GM12878 (cell line): ENCODE results near the gene TCERG1L. TPM values are rescaled to one million over a fixed set of nuclear protein-coding genes. Genes with fewer than 3 reads are reported as not detected.

Experiments used
- ATAC-seq: fragments of 200-7000 bp; cut with Tn5 transposase; 3 replicates; pipeline ENCODE4 v1.9.1; 2020; ENCODE audit warnings: mild to moderate bottlenecking, moderate library complexity
- BruUV-seq: library from RNA; stranded (reverse); fragments of 400-500 nt; replicated peaks from 2 replicates; lab custom pipeline; 2021; lab: Mats Ljungman, UMichigan
- CTCF ChIA-PET: fragments of 300-600 bp; sonication (Branson Sonifier 250); formaldehyde crosslinking; extraction: SDS; loops from one replicate; lab custom pipeline; 2021; ENCODE audit warnings: inconsistent platforms; lab: Yijun Ruan, JAX
- POLR2A ChIA-PET: fragments of 350-600 bp; formaldehyde crosslinking; extraction: SDS; loops from one replicate; lab custom pipeline; 2021; ENCODE audit warnings: inconsistent platforms; lab: Charles Lee
- RAD21 ChIA-PET: fragments of 300-600 bp; sonication (Branson Sonifier 250); formaldehyde crosslinking; loops from one replicate; lab custom pipeline; 2023; ENCODE audit warnings: antibody characterized with exemption; ENCODE audit not compliant: unreplicated experiment; lab: Charles Lee
- SMC1A ChIA-PET: fragments of 300-600 bp; sonication (Branson Sonifier 250); formaldehyde crosslinking; loops from one replicate; lab custom pipeline; 2023; ENCODE audit not compliant: unreplicated experiment, uncharacterized antibody; lab: Charles Lee
- DNase-seq: peaks from one replicate; pipeline ENCODE4 v3.0.0-alpha.2; 2011; ENCODE audit warnings: low read depth, low spot score
- FAIRE-seq: peaks from 3 replicates; lab custom pipeline; 2011; peaks lifted over from hg19 to GRCh38; lab: Jason Lieb, UNC
- H2AFZ ChIP-seq: 2 replicates; pipeline ENCODE4 v1.6.0; 2011; ENCODE audit warnings: low read depth, low read length, control low read depth; ENCODE audit not compliant: control insufficient read depth
- H3K27ac ChIP-seq: 2 replicates; pipeline ENCODE4 v1.5.1; 2011; ENCODE audit warnings: control low read depth; ENCODE audit not compliant: control insufficient read depth, insufficient read depth
- H3K27me3 ChIP-seq, 2 experiments: replicated peaks in 1 of 2; 2 replicates each; pipeline versions ENCODE4 v1.6.0 to v1.6.1; 2011; ENCODE audit warnings: low read length in 1 of 2; ENCODE audit not compliant: control insufficient read depth in 2 of 2, insufficient read depth in 2 of 2
- H3K36me3 ChIP-seq, 2 experiments: 2 replicates each; pipeline ENCODE4 v1.5.1; 2011; ENCODE audit warnings: low read length in 1 of 2; ENCODE audit not compliant: control insufficient read depth in 2 of 2, insufficient read depth in 2 of 2
- H3K4me1 ChIP-seq: 2 replicates; pipeline ENCODE4 v1.6.1; 2011; ENCODE audit warnings: mild to moderate bottlenecking, low read length, moderate library complexity, mixed read lengths; ENCODE audit not compliant: control insufficient read depth, insufficient read depth
- H3K4me2 ChIP-seq: 2 replicates; pipeline ENCODE4 v1.6.0; 2011; ENCODE audit warnings: control low read depth; ENCODE audit not compliant: control insufficient read depth, insufficient read depth
- H3K4me3 ChIP-seq: fragments of 200-600 bp; sonication (generic); 2 replicates; pipeline ENCODE4 v1.5.1; 2016
- H3K79me2 ChIP-seq: 2 replicates; pipeline ENCODE4 v1.6.0; 2011; ENCODE audit warnings: low read length; ENCODE audit not compliant: control insufficient read depth, insufficient read depth
- H3K9ac ChIP-seq: 2 replicates; pipeline ENCODE4 v1.8.0; 2011; ENCODE audit warnings: low read length, control low read depth, mixed read lengths; ENCODE audit not compliant: control insufficient read depth, insufficient read depth
- H3K9me3 ChIP-seq: replicated peaks from 3 replicates; pipeline ENCODE4 v1.5.1; 2011; ENCODE audit warnings: mild to moderate bottlenecking, low read length; ENCODE audit not compliant: control insufficient read depth, insufficient read depth
- H4K20me1 ChIP-seq: 2 replicates; pipeline ENCODE4 v1.6.0; 2011; ENCODE audit not compliant: control insufficient read depth, insufficient read depth
- CREB1 ChIP-seq: IDR thresholded peaks from 2 replicates; pipeline ENCODE4 v1.6.1; 2012; ENCODE audit warnings: low read depth, mild to moderate bottlenecking, inconsistent platforms
- EED ChIP-seq: sonication (generic); IDR thresholded peaks from 2 replicates; pipeline ENCODE4 v1.6.1; 2016; ENCODE audit warnings: antibody characterized with exemption, low read depth
- FOXM1 ChIP-seq: IDR thresholded peaks from 2 replicates; pipeline ENCODE4 v1.6.1; 2012; ENCODE audit warnings: low read depth, mild to moderate bottlenecking, inconsistent platforms, low read length, moderate library complexity
- NFYB ChIP-seq: IDR thresholded peaks from 2 replicates; pipeline ENCODE4 v1.6.1; 2011; ENCODE audit warnings: low read depth, mild to moderate bottlenecking, low read length, improper control_type of control experiment, moderate library complexity; ENCODE audit not compliant: insufficient read depth
- PAX8 ChIP-seq: fragments of 450-650 bp; IDR thresholded peaks from 2 replicates; pipeline ENCODE4 v1.6.1; 2017; ENCODE audit warnings: mild to moderate bottlenecking, moderate library complexity
- TCF3 ChIP-seq: IDR thresholded peaks from 2 replicates; pipeline ENCODE4 v1.6.1; 2012; ENCODE audit warnings: low read depth, mild to moderate bottlenecking, low read length, borderline replicate concordance; ENCODE audit not compliant: insufficient read depth
- TCF7 ChIP-seq: IDR thresholded peaks from 2 replicates; pipeline ENCODE4 v1.6.1; 2014; ENCODE audit warnings: antibody characterized with exemption, borderline replicate concordance
- YY1 ChIP-seq: IDR thresholded peaks from 2 replicates; pipeline ENCODE4 v1.6.1; 2011; ENCODE audit warnings: low read depth, mild to moderate bottlenecking, low read length
- WGBS: methylation state at CpG from one replicate; pipeline ENCODE4 v1.1.6; 2016; ENCODE audit warnings: low lambda C conversion rate; ENCODE audit not compliant: insufficient replicate concordance, insufficient coverage; ENCODE audit errors: missing lambda C conversion rate; 5-methylcytosine and 5-hydroxymethylcytosine counted together
- in situ Hi-C: fragments of 300-500 bp; cut with MboI; formaldehyde crosslinking; loops from 9 replicates; pipeline ENCODE4 v1.14.3; 2018; ENCODE audit warnings: mixed read lengths
- intact Hi-C: fragments of 100-400 bp; cut with micrococcal nuclease; formaldehyde crosslinking; loops from one replicate; pipeline ENCODE4 v1.14.2; 2022; ENCODE audit not compliant: unreplicated experiment
- polyA plus RNA-seq, 11 experiments: library from polyadenylated mRNA; depleted of rRNA in 4 of 11; unstranded in 6 of 11; stranded (reverse) in 5 of 11; fragments of >200 nt; fragmentation: Nextera tagmentation in 4 of 11; fragmentation: Illumina TruSeq in 1 of 11; extraction: Ambion mirVana in 4 of 11; extraction: Trizol in 1 of 11; gene quantifications; 1 replicate in 1 of 11; 2 replicates in 10 of 11; pipeline versions ENCODE4 v1.2.1 to v1.2.3, GENCODE V29; 2011 to 2016; ENCODE audit warnings: inconsistent platforms in 2 of 11, missing spikeins in 2 of 11, low read depth in 1 of 11
- total RNA-seq, 4 experiments: library from RNA; depleted of rRNA in 3 of 4; stranded (reverse); fragments of >200 nt in 3 of 4; fragmentation: Illumina TruSeq in 1 of 4; extraction: Trizol in 1 of 4; gene quantifications; 2 replicates each; pipeline versions ENCODE4 v1.2.1 to v1.2.3, GENCODE V29; 2013 to 2021
- TF ChIP-seq, protein P1 (sequence below): IDR thresholded peaks from 2 replicates; pipeline ENCODE4 v1.6.1; 2012; ENCODE audit warnings: low read depth, low read length, improper control_type of control experiment
- TF ChIP-seq, protein P2 (sequence below): fragments of 150-350 bp; IDR thresholded peaks from 2 replicates; pipeline ENCODE4 v1.6.1; 2016; ENCODE audit warnings: low read depth, low read length
- TF ChIP-seq, protein P3 (sequence below), 3 experiments: IDR thresholded peaks in 2 of 3; conservative IDR thresholded peaks in 1 of 3; 2 replicates each; pipeline ENCODE4 v1.5.1; 2011; ENCODE audit warnings: low read depth in 3 of 3, low read length in 3 of 3, mild to moderate bottlenecking in 3 of 3, control low read depth in 2 of 3, moderate library complexity in 2 of 3, inconsistent platforms in 1 of 3, mixed read lengths in 1 of 3; ENCODE audit not compliant: control insufficient read depth in 2 of 3, insufficient read depth in 1 of 3; ENCODE audit errors: extremely low read depth in 1 of 3

Gene TCERG1L
- total and polyA plus RNA-seq, 10 of the 15 experiments (the other 5 are each of a cell fraction or from before 2014, with no cell fraction given): not detected

DNA sequence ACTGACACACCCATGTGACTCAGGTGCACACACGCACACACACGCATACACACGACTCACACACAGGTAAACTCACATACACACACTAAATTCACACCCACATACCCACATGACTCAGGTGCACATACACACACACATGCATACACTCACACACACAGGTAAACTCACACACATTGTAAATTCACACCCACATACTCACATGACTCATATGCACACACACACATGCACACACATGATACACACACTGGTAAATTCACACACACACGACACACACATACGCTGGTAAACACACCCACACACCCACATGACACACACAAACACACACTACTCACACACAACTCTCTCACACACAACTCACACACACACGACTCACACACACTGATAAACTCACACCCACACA lies 63.6 kb downstream of the TCERG1L start:
- no peak overlapping the region for H3K9ac ChIP-seq
- POLR2A ChIA-PET: no interaction called here
- WGBS: 1% methylated on average over 6 of the region's 6 CpGs
- no peaks in the 10 kb centered on the region for H3K79me2 ChIP-seq
- H3K4me3 ChIP-seq: no peak overlapping the region
- CTCF ChIA-PET: no interaction called here
- H4K20me1 ChIP-seq: no peaks in the 10 kb centered on the region
- H3K4me1 ChIP-seq: no peaks in the 10 kb centered on the region
- in situ Hi-C loops (no loop called here), intact Hi-C loops (no loop called here)
- RAD21 ChIA-PET: no interaction called here
- no peak overlapping the region for H3K27ac ChIP-seq
- no peaks in the 10 kb centered on the region for H3K36me3 ChIP-seq
- SMC1A ChIA-PET: no interaction called here
- TF ChIP-seq, protein P1, sequence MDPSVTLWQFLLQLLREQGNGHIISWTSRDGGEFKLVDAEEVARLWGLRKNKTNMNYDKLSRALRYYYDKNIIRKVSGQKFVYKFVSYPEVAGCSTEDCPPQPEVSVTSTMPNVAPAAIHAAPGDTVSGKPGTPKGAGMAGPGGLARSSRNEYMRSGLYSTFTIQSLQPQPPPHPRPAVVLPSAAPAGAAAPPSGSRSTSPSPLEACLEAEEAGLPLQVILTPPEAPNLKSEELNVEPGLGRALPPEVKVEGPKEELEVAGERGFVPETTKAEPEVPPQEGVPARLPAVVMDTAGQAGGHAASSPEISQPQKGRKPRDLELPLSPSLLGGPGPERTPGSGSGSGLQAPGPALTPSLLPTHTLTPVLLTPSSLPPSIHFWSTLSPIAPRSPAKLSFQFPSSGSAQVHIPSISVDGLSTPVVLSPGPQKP: no peak
- FAIRE-seq (no peak), DNase-seq (no peak), ATAC-seq (no peak)
- H3K9me3 ChIP-seq: no peaks in the 10 kb centered on the region; the same call in 2 of the 3 replicates
- H3K27me3 ChIP-seq: no peaks in the 10 kb centered on the region
- no peak overlapping the region for H2AFZ ChIP-seq
- no peak overlapping the region for H3K4me2 ChIP-seq
- no TSS peak for BruUV-seq

DNA sequence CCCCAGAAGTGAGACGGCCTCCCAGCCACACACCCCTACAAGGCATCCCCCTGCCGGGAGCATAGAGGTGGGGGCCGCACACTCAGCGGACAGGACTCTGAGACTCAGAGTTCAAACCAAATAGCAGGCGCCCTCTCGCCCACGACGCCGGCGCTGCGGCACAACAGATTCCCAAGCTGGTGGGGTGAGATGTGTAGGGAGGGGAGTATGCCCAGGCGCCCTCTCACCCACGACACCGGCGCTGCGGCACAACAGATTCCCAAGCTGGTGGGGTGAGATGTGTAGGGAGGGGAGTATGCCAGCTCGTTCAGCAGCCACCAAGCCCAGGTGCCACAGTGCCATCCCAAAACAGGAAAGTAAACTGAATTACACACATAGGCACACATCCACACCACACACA lies 64.7 kb downstream of the TCERG1L start:
- ChIA-PET SMC1A (no interaction called here), POLR2A (no interaction called here), RAD21 (no interaction called here), CTCF (no interaction called here)
- Histone ChIP-seq H3K79me2 (no peaks in the 10 kb centered on the region), H3K4me2 (no peak overlapping the region), H3K27ac (no peak overlapping the region), H3K27me3 (no peaks in the 10 kb centered on the region), H2AFZ (no peak overlapping the region), H3K4me3 (no peak overlapping the region), H3K36me3 (no peaks in the 10 kb centered on the region), H4K20me1 (no peaks in the 10 kb centered on the region), H3K9me3 (no peaks in the 10 kb centered on the region; the same call in 2 of the 3 replicates), H3K9ac (no peak overlapping the region), H3K4me1 (no peaks in the 10 kb centered on the region)
- no peak for ATAC-seq
- in situ Hi-C loops (no loop called here), intact Hi-C loops (no loop called here)
- 73% methylated on average over 15 of the region's 17 CpGs for WGBS
- no peak for DNase-seq
- FAIRE-seq: no peak
- no TSS peak for BruUV-seq
- TF ChIP-seq FOXM1 (no peak), NFYB (no peak), TCF7 (no peak), CREB1 (no peak), TCF3 (no peak), EED (no peak), PAX8 (no peak), YY1 (no peak)
- TF ChIP-seq, protein P2, sequence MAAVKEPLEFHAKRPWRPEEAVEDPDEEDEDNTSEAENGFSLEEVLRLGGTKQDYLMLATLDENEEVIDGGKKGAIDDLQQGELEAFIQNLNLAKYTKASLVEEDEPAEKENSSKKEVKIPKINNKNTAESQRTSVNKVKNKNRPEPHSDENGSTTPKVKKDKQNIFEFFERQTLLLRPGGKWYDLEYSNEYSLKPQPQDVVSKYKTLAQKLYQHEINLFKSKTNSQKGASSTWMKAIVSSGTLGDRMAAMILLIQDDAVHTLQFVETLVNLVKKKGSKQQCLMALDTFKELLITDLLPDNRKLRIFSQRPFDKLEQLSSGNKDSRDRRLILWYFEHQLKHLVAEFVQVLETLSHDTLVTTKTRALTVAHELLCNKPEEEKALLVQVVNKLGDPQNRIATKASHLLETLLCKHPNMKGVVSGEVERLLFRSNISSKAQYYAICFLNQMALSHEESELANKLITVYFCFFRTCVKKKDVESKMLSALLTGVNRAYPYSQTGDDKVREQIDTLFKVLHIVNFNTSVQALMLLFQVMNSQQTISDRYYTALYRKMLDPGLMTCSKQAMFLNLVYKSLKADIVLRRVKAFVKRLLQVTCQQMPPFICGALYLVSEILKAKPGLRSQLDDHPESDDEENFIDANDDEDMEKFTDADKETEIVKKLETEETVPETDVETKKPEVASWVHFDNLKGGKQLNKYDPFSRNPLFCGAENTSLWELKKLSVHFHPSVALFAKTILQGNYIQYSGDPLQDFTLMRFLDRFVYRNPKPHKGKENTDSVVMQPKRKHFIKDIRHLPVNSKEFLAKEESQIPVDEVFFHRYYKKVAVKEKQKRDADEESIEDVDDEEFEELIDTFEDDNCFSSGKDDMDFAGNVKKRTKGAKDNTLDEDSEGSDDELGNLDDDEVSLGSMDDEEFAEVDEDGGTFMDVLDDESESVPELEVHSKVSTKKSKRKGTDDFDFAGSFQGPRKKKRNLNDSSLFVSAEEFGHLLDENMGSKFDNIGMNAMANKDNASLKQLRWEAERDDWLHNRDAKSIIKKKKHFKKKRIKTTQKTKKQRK: no peak
- TF ChIP-seq, protein P3, sequence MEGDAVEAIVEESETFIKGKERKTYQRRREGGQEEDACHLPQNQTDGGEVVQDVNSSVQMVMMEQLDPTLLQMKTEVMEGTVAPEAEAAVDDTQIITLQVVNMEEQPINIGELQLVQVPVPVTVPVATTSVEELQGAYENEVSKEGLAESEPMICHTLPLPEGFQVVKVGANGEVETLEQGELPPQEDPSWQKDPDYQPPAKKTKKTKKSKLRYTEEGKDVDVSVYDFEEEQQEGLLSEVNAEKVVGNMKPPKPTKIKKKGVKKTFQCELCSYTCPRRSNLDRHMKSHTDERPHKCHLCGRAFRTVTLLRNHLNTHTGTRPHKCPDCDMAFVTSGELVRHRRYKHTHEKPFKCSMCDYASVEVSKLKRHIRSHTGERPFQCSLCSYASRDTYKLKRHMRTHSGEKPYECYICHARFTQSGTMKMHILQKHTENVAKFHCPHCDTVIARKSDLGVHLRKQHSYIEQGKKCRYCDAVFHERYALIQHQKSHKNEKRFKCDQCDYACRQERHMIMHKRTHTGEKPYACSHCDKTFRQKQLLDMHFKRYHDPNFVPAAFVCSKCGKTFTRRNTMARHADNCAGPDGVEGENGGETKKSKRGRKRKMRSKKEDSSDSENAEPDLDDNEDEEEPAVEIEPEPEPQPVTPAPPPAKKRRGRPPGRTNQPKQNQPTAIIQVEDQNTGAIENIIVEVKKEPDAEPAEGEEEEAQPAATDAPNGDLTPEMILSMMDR (IDR thresholded peaks at IDR 0.05 in 2 of 3, conservative IDR thresholded peaks at IDR 0.05 in 1 of 3; ENCODE audit: control insufficient read depth in 2 of 3, extremely low read depth in 1 of 3, insufficient read depth in 1 of 3, low read depth in 3 of 3, low read length in 3 of 3): no peak
